GM15510 (cell line): ENCODE results near the gene FAM50A.

Experiments
- POLR2A ChIP-seq: IDR thresholded peaks from 3 replicates; pipeline ENCODE4 v1.6.1; 2011; ENCODE audit warnings: borderline replicate concordance; ENCODE audit not compliant: insufficient read length; ENCODE audit errors: extremely low read depth

FAM50A gene

DNA sequence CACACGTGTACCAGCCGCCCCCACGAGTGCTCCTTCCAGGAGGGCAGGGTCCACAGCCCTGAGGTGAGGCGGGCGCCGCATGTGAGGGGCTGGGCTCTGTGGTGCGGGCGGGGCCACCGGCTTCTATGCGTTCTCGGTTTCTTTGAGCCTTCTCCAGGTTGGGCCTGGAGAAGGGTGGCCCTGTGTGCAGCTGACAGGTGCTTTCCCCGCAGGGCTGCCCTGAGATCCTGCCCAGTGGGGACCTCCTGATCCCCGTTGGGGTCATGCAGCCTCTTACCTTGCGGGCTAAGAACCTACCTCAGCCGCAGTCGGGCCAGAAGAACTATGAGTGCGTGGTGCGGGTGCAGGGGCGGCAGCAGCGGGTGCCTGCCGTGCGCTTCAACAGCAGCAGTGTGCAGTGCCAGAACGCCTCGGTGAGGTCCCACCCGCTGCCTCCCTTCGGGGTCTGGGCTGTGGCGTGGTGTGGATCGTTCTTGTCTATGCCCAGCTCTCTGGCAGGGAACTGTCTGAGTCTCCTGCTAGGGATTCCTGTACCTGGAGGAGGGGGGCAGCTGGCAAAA is 20.9 kb downstream of the FAM50A start:
- TF ChIP-seq POLR2A, result no peak

DNA sequence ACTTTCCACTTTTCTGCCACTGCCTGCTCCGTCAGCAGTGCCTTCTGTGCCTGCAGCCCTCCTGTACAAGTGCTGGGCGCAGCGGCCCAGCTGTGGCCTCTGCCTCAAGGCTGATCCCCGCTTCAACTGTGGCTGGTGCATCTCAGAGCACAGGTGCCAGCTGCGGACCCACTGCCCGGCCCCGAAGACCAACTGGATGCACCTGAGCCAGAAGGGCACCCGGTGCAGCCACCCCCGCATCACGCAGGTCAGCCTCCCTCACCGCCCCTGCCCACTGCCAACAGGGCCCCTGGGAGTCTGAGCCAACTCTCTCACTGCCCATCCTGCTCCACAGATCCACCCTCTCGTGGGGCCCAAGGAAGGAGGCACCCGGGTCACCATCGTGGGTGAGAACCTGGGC is 21.7 kb downstream of the FAM50A start:
- TF ChIP-seq POLR2A, result no peak

DNA sequence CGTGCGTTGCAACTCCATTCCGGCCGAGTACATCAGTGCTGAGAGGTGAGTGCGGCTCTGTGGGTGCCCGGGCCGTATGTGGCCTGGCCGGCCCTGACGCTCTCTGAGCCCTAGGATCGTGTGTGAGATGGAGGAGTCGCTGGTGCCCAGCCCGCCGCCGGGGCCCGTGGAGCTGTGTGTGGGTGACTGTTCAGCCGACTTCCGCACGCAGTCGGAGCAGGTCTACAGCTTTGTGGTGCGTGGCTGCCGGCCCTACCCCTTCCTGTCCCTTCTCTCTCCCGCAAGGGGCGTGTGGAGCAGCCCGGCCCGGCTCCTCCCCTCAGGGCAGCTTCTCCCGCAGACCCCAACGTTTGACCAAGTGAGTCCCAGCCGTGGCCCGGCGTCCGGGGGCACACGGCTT is 22.1 kb downstream of the FAM50A start:
- no peak for TF ChIP-seq POLR2A

DNA sequence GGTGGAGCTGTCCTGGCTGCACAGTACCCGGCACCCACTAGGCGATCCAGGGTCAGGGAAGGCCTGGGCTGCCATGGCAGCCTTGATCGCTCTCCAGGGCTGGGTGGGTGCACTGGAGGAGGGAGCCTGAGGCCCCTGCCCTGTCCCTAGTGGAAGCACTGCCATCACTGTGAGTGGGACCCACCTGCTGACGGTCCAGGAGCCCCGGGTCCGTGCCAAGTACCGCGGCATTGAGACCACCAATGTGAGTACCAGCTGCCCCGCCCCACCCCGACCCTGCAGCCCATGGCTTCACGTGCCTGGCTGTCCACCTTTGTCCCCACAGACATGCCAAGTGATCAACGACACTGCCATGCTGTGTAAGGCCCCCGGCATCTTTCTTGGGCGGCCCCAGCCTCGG is 23.0 kb downstream of the FAM50A start:
- no peak for TF ChIP-seq POLR2A

DNA sequence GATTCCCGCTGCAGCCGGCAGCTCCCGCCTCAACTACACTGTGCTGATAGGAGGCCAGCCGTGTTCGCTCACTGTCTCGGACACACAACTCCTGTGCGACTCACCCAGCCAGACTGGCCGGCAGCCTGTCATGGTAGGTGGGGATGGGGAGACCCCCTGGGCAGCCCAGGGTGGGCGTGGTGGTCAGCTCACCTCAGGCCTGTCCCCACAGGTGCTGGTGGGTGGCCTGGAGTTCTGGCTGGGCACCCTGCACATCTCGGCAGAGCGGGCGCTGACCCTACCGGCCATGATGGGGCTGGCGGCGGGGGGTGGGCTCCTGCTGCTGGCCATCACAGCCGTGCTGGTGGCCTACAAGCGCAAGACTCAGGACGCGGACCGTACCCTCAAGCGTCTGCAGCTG is 23.6 kb downstream of the FAM50A start:
- TF ChIP-seq POLR2A, result no peak

DNA sequence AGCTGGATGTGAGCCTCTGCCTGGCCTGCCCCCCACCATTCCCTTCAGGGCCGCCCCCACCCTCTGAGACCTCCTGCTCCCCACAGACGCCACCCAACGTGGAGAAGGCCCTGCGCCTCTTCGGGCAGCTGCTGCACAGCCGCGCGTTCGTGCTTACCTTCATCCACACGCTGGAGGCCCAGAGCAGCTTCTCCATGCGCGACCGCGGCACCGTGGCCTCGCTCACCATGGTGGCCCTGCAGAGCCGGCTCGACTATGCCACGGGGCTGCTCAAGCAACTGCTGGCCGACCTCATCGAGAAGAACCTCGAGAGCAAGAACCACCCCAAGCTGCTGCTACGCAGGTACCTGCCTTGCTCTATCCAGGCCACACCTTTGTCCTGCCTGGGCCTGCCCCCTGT is 24.3 kb downstream of the FAM50A start:
- no peak for TF ChIP-seq POLR2A

DNA sequence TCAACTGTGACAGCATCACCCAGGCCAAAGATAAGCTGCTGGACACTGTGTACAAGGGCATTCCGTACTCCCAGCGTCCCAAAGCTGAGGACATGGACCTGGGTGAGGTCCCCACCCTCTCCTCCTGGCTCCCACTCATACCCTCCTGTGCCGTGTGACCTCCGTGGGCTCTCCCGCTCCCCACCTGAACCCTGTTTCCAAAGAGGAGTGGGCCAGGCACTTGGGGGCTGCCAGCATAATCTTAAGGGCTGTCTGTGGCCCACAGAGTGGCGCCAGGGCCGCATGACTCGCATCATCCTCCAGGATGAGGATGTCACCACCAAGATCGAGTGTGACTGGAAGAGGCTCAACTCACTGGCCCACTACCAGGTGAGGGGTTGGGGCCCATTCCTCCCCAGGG is 25.2 kb downstream of the FAM50A start:
- no peak for TF ChIP-seq POLR2A

DNA sequence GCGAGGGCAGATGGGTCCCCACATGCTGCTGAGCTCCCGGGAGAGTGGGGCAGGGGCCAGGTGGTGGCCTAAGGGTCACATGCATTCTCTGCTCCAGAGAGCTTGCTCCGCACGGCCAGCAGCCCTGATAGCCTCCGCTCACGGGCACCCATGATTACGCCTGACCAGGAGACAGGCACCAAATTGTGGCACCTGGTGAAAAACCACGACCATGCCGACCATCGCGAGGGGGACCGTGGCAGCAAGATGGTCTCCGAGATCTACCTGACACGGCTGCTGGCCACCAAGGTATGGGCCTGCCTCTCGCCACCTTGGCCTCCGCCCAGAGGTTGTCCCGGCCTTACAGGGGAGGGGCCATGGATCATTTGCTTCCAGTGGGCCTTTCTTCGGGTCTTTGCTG is 25.9 kb downstream of the FAM50A start:
- TF ChIP-seq POLR2A, result no peak

DNA sequence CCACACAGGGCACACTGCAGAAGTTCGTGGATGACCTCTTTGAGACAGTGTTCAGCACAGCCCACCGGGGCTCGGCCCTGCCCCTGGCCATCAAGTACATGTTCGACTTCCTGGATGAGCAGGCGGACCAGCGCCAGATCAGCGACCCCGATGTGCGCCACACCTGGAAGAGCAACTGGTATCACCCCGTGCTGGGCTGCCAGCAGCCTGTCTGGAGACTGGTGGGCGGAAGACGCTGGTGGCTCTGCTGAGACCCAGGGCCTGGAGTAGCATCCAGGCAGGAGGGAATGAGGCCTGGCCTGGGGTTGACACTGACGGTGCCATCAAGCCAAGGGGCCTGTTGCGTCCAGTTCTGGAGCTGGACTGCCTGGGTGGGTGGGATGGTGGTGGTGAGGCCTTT is 26.5 kb downstream of the FAM50A start:
- no peak for TF ChIP-seq POLR2A

DNA sequence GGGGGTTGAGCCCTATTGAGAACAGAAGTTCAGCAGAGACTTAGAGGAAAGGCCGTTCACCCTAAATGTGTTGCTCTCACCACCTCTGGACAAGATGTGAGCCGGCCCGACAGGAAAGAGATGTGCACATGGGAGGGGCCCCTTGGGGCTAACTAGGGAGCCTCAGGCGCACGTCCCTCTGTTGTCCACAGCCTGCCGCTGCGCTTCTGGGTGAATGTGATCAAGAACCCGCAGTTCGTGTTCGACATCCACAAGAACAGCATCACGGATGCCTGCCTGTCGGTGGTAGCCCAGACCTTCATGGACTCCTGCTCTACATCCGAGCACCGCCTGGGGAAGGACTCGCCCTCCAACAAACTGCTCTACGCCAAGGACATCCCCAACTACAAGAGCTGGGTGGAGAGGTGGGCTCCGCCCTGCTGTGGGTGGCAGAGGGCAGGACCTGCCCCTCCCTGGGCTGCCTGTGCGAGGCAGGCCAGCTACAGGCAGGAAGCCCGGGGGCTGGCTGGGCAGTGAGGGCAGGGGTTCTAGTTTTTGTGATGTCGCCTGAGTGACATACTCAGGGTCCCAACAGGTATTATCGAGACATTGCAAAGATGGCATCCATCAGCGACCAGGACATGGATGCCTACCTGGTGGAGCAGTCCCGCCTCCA is 27.1 kb downstream of the FAM50A start:
- no peak for TF ChIP-seq POLR2A

DNA sequence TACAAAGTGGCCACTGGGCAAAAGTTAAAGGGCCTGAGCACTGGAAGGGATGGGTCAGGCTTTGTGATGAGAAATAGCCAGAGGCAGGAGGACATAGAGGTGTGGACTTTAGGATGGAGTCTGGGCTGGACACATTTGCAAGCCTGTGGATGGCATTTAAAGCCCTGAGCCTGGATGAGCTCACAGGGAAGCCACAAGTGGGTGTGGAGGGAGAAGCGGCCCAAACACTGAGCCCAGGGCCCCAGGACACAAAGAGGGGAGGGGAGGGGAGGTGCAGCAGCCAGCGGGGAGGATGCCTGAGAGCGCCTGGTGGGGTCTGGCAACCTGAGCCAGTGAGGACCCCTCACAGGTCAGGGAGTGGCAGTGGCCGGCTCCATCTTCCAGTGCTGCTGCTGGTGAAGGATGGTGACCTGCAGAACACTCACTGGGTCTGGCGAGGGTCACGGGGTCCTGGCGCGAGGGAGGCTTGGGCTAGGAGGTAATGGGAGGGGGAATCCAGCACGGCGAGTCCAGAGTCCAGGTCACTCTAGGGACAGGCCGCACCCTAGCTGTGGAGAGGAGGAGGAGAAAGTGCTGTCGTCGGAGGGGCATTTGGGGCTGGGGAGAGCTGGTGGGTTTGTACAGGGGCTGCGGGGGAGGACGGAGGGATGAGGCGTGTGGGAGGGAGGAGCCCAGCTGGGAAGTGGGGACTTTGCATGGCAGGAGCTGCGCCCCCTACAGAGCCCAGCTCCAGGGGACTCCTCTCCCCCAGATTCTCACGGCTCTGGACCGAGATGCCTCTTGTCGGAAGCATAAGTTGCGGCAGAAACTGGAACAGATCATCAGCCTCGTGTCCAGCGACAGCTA is 28.1 kb downstream of the FAM50A start:
- TF ChIP-seq POLR2A, result no peak

DNA sequence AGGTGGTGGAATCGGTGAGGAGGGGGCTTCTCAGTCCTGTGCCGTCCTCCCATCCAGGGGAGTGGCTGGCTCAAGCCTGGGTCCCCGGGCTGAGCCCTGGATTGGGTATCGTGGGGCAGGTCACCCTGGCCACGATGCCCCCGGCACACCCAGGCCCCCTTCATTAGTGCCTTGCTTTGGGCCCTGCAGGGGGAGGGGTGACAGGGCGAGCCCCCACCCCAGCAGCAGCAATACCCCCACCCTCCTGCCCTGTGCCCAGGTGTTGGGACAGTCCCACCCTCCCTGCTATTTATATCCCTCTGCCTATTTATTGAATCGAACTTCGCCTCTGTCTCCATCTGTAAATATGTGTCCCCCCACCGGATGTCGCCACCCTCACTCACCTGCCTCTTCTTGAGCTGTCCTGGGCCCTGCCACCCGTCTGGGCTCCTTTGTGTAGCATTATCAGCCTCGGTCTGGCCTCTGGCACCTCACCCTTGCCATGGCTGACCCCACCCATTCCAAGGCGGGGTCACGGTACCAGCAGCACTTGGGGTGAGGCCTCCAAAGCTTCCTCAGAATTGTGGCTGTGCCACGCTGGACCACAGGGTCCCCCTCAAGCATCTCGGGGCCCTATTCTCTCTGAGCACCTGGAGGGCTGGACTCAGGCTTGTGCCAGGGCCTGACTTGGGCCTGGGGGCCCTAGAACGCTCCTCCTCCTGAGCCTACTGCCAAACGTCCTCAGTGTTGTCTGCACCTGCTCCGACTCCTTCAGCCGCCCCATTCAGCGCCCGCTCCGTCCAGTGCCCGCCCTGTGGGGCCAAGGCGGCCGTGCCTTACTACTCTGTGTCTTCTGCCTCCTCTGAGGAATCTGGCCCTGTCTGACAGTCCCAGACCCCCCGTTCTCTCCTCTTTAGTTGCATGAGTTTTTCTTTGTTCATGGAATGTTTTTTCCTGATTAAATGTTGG is 29.0 kb downstream of the FAM50A start:
- TF ChIP-seq POLR2A, result no peak

DNA sequence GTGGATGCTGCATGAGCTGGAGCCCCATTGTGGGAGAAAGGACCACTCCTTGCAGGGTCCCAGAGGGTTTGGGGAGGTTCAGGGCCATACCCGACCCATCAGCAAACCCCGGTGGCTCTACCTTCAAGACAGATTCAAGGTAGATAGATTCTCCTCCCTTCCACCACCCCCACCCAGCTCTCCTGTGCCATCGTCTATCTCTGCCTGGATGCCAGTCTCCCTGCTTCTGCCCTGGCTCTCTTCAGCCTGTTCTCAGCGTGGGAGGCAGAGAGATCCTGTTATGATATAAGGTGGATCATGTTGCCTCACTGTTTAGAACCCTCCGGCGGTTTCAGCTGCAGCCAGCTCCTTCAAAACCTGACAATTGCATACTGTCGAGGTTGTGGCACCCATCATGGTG is 29.7 kb downstream of the FAM50A start:
- TF ChIP-seq POLR2A, result no peak

DNA sequence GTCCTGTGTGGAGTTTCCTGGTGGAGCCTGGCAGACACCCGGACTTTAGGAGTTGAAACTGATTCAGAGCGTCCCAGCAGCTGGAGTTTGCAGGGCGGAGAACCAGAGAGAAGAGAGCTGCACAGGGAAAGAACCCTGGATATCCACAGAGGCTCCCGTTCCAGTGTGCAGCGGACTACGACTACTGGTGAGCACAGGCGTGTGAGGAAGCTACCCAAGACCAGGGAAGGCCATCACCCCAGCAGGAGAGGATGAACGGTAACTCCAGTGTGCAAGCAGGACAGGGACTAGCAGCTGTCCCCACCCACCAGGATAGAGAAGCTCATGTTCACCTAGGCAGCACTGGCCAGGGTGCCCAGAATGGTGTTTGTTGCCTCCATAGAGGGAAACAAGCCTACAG is 32.9 kb downstream of the FAM50A start:
- no peak for TF ChIP-seq POLR2A
